OCI-LY1 (cell line): ENCODE measurements around the gene RAB13.

ENCODE experiments used
- H2AFZ ChIP-seq: fragments of 200-600 bp; sonication (generic), shearing (Covaris generic); 2 replicates; pipeline ENCODE4 v1.6.0; 2014; ENCODE audit warnings: antibody characterized with exemption, mild to moderate bottlenecking, low read length
- H3F3A ChIP-seq: fragments of 200-600 bp; sonication (generic), shearing (Covaris generic); 2 replicates; pipeline ENCODE4 v1.6.0; 2014; ENCODE audit warnings: mild to moderate bottlenecking, antibody characterized with exemption, low read length, moderate library complexity; ENCODE audit not compliant: insufficient read depth
- H3K27ac ChIP-seq: fragments of 200-600 bp; sonication (generic); 2 replicates; pipeline ENCODE4 v1.5.1; 2014; ENCODE audit warnings: low read length, mixed run types, mild to moderate bottlenecking, low read depth; ENCODE audit not compliant: poor library complexity, severe bottlenecking
- H3K27me3 ChIP-seq: fragments of 200-600 bp; sonication (generic); 2 replicates; pipeline ENCODE4 v1.6.0; 2014; ENCODE audit warnings: antibody characterized with exemption, mild to moderate bottlenecking, low read length, moderate library complexity; ENCODE audit not compliant: insufficient read depth
- H3K36me3 ChIP-seq: fragments of 200-600 bp; sonication (generic); 2 replicates; pipeline ENCODE4 v1.6.1; 2014; ENCODE audit warnings: mild to moderate bottlenecking, antibody characterized with exemption, low read length, moderate library complexity, mixed read lengths; ENCODE audit not compliant: insufficient read depth
- H3K4me1 ChIP-seq: fragments of 200-600 bp; sonication (generic); 2 replicates; pipeline ENCODE4 v1.5.1; 2014; ENCODE audit warnings: mild to moderate bottlenecking, low read length, moderate library complexity; ENCODE audit not compliant: insufficient read depth, severe bottlenecking
- H3K4me2 ChIP-seq: fragments of 200-600 bp; sonication (generic), shearing (Covaris generic); 2 replicates; pipeline ENCODE4 v1.6.1; 2014; ENCODE audit warnings: low read length
- H3K4me3 ChIP-seq: fragments of 200-600 bp; sonication (generic); 2 replicates; pipeline ENCODE4 v1.5.1; 2014; ENCODE audit warnings: low read length, low read depth, mild to moderate bottlenecking, mixed read lengths; ENCODE audit not compliant: poor library complexity, severe bottlenecking
- H3K79me2 ChIP-seq: fragments of 200-600 bp; shearing (Covaris generic); 2 replicates; pipeline ENCODE4 v1.6.1; 2016; ENCODE audit warnings: mixed run types, low read length, mixed read lengths; ENCODE audit not compliant: insufficient read depth
- H3K9ac ChIP-seq: fragments of 200-600 bp; sonication (generic), shearing (Covaris generic); 2 replicates; pipeline ENCODE4 v1.6.1; 2014; ENCODE audit warnings: mild to moderate bottlenecking, low read length, mixed read lengths
- H3K9me2 ChIP-seq: fragments of 200-600 bp; sonication (generic), shearing (Covaris generic); 2 replicates; pipeline ENCODE4 v1.6.1; 2014; ENCODE audit warnings: low read depth, mild to moderate bottlenecking, low read length, mixed read lengths
- H3K9me3 ChIP-seq: fragments of 200-600 bp; shearing (Covaris generic); 2 replicates; pipeline ENCODE4 v1.6.1; 2014; ENCODE audit warnings: low read length, mixed read lengths
- H4K20me1 ChIP-seq: fragments of 200-600 bp; sonication (generic), shearing (Covaris generic); 2 replicates; pipeline ENCODE4 v1.6.0; 2016; ENCODE audit warnings: mild to moderate bottlenecking, low read length; ENCODE audit not compliant: insufficient read depth
- CTCF ChIP-seq: fragments of 200-600 bp; sonication (generic), shearing (Covaris generic); IDR thresholded peaks from 2 replicates; pipeline ENCODE4 v1.5.1; 2017; ENCODE audit warnings: mild to moderate bottlenecking, antibody characterized with exemption, low read length, moderate library complexity, mixed read lengths
- EZH2 ChIP-seq: fragments of 200-600 bp; sonication (generic), shearing (Covaris generic); IDR thresholded peaks from 2 replicates; pipeline ENCODE4 v1.8.0; 2017; ENCODE audit warnings: borderline replicate concordance, mixed run types, mild to moderate bottlenecking, antibody characterized with exemption, low read length, moderate library complexity, mixed read lengths

RAB13 gene

GRCh38 chr1:153946622-153947241 is 39.4 kb downstream of the RAB13 start, which contains the start of gene DENND4B:
TSS of gene DENND4B (minus strand) at chr1:153946718. CDS start at chr1:153944374, 2,344 bp downstream.
- TF ChIP-seq EZH2 (no peak), CTCF (peak; percentile 82)
- H3K27me3 ChIP-seq, result no peaks in the 10 kb centered on the region
- H3K4me1 ChIP-seq, result peaks cover 18% of the 10 kb centered on the region
- peak within 1 kb of the TSS; percentile 86 for H3K4me2 ChIP-seq
- no peaks in the 10 kb centered on the region for H3K9me2 ChIP-seq
- H2AFZ ChIP-seq, result no peak within 1 kb of the TSS
- H3K4me3 ChIP-seq, result peak within 1 kb of the TSS; percentile 82
- no peaks in the 10 kb centered on the region for H4K20me1 ChIP-seq
- peaks cover 4% of the 10 kb centered on the region; the same call in 1 of the 2 replicates for H3F3A ChIP-seq
- peak within 1 kb of the TSS; percentile 89 for H3K27ac ChIP-seq
- peaks cover 56% of the 10 kb centered on the region for H3K36me3 ChIP-seq
- peak within 1 kb of the TSS; percentile 96 for H3K9ac ChIP-seq
- no peaks in the 10 kb centered on the region for H3K9me3 ChIP-seq
- peaks cover 7% of the 10 kb centered on the region; the same call in 1 of the 2 replicates for H3K79me2 ChIP-seq

- Histone ChIP-seq H3K27me3 (no peaks in the 10 kb centered on the region), H3K79me2 (peaks cover 7% of the 10 kb centered on the region; the same call in 1 of the 2 replicates), H3K9ac (peak overlapping the region; percentile 96), H3K27ac (peak overlapping the region; percentile 89), H3K9me3 (no peaks in the 10 kb centered on the region), H3K4me1 (peaks cover 18% of the 10 kb centered on the region), H3K36me3 (peaks cover 56% of the 10 kb centered on the region), H3K9me2 (no peaks in the 10 kb centered on the region), H2AFZ (no peak overlapping the region), H3F3A (peaks cover 4% of the 10 kb centered on the region; the same call in 1 of the 2 replicates), H4K20me1 (no peaks in the 10 kb centered on the region), H3K4me2 (peak overlapping the region; percentile 86), H3K4me3 (peak overlapping the region; percentile 82)
- no peak for TF ChIP-seq EZH2
- TF ChIP-seq CTCF, result no peak
Observed at GRCh38 chr1:153945795-153946621, 40.1 kb downstream of the RAB13 start.

GRCh38 chr1:153945131-153945794 is 40.9 kb downstream of the RAB13 start:
- peaks cover 18% of the 10 kb centered on the region for H3K4me1 ChIP-seq
- peaks cover 4% of the 10 kb centered on the region; the same call in 1 of the 2 replicates for H3F3A ChIP-seq
- H3K36me3 ChIP-seq, result peaks cover 56% of the 10 kb centered on the region
- TF ChIP-seq CTCF (no peak), EZH2 (no peak)
- H3K27me3 ChIP-seq, result no peaks in the 10 kb centered on the region
- peaks cover 7% of the 10 kb centered on the region; the same call in 1 of the 2 replicates for H3K79me2 ChIP-seq
- no peaks in the 10 kb centered on the region for H3K9me3 ChIP-seq
- peak overlapping the region; percentile 82 for H3K4me3 ChIP-seq
- peak overlapping the region; percentile 89 for H3K27ac ChIP-seq
- H2AFZ ChIP-seq, result no peak overlapping the region
- peak overlapping the region; percentile 86 for H3K4me2 ChIP-seq
- no peaks in the 10 kb centered on the region for H3K9me2 ChIP-seq
- H3K9ac ChIP-seq, result peak overlapping the region; percentile 96
- H4K20me1 ChIP-seq, result no peaks in the 10 kb centered on the region
